GM10266 (cell line): ENCODE results near the gene FGG.

ENCODE experiments used
- DNase-seq: peaks from one replicate; pipeline ENCODE4 v3.0.0; 2012; ENCODE audit errors: extremely low spot score
- TF ChIP-seq, protein P1 (sequence below): IDR thresholded peaks from 2 replicates; pipeline ENCODE4 v1.5.1; 2012; ENCODE audit warnings: mild to moderate bottlenecking, low read depth; ENCODE audit not compliant: control insufficient read depth, insufficient read depth; ENCODE audit errors: missing control alignments

Gene FGG

GRCh38 chr4:154577324-154577723 is 35.1 kb downstream of the FGG start:
- DNase-seq: no peak
- TF ChIP-seq, protein P1, sequence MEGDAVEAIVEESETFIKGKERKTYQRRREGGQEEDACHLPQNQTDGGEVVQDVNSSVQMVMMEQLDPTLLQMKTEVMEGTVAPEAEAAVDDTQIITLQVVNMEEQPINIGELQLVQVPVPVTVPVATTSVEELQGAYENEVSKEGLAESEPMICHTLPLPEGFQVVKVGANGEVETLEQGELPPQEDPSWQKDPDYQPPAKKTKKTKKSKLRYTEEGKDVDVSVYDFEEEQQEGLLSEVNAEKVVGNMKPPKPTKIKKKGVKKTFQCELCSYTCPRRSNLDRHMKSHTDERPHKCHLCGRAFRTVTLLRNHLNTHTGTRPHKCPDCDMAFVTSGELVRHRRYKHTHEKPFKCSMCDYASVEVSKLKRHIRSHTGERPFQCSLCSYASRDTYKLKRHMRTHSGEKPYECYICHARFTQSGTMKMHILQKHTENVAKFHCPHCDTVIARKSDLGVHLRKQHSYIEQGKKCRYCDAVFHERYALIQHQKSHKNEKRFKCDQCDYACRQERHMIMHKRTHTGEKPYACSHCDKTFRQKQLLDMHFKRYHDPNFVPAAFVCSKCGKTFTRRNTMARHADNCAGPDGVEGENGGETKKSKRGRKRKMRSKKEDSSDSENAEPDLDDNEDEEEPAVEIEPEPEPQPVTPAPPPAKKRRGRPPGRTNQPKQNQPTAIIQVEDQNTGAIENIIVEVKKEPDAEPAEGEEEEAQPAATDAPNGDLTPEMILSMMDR: no peak

GRCh38 chr4:154574311-154574710 is 38.1 kb downstream of the FGG start:
- TF ChIP-seq, protein P1: no peak
- no peak for DNase-seq

DNA sequence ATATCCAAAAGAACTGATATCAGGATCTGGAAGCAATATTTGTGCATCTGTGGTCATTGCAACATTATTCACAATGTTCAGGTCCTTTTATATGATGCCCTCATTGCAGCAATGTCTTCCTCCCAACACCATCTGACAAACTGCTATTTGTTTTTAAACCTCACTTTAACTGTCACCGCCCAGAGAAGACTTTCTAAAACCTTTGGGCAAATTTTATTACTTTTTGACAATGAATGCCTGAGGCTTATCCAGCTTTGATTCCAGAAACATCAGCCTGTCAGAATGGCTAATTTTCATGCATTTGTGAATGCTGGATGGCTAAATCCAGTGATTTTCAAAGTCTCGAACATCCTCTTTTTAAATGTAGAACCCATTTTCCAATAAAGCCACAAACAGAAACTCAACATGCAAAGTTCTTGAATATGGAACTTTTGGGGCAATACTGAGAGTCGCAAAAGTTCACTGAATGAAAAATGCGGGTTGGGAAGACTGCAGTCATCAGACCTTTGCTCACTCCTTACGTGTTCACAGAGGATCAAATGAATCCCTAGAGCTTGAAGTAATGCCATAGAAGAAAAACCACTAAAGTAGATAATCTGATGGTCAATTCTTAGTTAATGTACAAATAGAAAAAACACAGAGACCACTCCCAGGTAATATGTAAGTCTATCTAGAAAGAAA is 39.1 kb downstream of the FGG start:
- no peak for DNase-seq
- TF ChIP-seq, protein P1: no peak

DNA sequence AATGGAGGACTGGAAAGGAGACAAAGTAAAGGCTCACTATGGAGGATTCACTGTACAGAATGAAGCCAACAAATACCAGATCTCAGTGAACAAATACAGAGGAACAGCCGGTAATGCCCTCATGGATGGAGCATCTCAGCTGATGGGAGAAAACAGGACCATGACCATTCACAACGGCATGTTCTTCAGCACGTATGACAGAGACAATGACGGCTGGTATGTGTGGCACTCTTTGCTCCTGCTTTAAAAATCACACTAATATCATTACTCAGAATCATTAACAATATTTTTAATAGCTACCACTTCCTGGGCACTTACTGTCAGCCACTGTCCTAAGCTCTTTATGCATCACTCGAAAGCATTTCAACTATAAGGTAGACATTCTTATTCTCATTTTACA is 42.9 kb downstream of the FGG start:
- TF ChIP-seq, protein P1: no peak
- DNase-seq: no peak

- no peak for DNase-seq
- TF ChIP-seq, protein P1: no peak
These were observed 43.4 kb downstream of the FGG start for GRCh38 chr4:154569028-154569427.

DNA sequence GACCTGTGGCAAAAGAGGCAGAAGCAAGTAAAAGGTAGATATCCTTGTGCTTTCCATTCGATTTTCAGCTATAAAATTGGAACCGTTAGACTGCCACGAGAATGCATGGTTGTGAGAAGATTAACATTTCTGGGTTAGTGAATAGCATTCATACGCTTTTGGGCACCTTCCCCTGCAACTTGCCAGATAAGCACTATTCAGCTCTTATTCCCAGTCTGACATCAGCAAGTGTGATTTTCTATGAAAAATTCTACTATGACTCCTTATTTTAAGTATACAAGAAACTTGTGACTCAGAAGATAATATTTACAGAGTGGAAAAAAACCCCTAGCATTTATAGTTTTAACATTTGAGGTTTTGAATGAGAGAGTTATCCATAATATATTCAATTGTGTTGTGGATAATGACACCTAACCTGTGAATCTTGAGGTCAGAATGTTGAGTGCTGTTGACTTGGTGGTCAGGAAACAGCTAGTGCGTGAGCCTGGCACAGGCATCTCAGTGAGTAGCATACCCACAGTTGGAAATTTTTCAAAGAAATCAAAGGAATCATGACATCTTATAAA is 45.7 kb downstream of the FGG start:
- TF ChIP-seq, protein P1: no peak
- DNase-seq: no peak

DNA sequence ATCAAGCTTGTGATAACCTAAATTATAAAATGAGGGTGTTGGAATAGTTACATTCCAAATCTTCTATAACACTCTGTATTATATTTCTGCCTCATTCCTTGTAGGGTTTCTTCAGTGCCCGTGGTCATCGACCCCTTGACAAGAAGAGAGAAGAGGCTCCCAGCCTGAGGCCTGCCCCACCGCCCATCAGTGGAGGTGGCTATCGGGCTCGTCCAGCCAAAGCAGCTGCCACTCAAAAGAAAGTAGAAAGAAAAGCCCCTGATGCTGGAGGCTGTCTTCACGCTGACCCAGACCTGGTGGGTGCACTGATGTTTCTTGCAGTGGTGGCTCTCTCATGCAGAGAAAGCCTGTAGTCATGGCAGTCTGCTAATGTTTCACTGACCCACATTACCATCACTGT is 46.8 kb downstream of the FGG start:
- DNase-seq: no peak
- TF ChIP-seq, protein P1: no peak
